Tibial artery (tissue), 4 donors: ENCODE data around the gene SCAMP3.
"Not testable (repeated sequence)": the region's sequence is repeated elsewhere in the genome, so short reads cannot be mapped to it uniquely, and the experiment has no call there.

Source experiments
- DNase-seq, 2 donors: peaks; one replicate each; pipeline ENCODE4 v3.0.0-alpha.2; 2019
- H3K27ac ChIP-seq, 2 donors: fragments of 200-600 bp; sonication (generic) in 1 of 2; 1 replicate in 1 of 2; 2 replicates in 1 of 2; pipeline ENCODE4 v1.5.1; 2018 to 2019; ENCODE audit warnings: mild to moderate bottlenecking in 1 of 2
- H3K27me3 ChIP-seq, 2 donors: fragments of 200-600 bp; sonication (generic) in 1 of 2; one replicate each; pipeline versions ENCODE4 v1.5.1 to v1.6.0; 2016 to 2019
- H3K36me3 ChIP-seq, 3 donors: fragments of 200-600 bp; sonication (generic) in 2 of 3; one replicate each; pipeline ENCODE4 v1.5.1; 2016 to 2019; ENCODE audit warnings: mild to moderate bottlenecking in 2 of 3
- H3K4me1 ChIP-seq, 4 donors: fragments of 200-600 bp; sonication (generic) in 2 of 4; 1 replicate in 3 of 4; 2 replicates in 1 of 4; pipeline ENCODE4 v1.5.1; 2016 to 2019
- H3K4me3 ChIP-seq, 2 donors: fragments of 200-600 bp; sonication (generic) in 1 of 2; 1 replicate in 1 of 2; 2 replicates in 1 of 2; pipeline ENCODE4 v1.5.1; 2018 to 2019; ENCODE audit warnings: mild to moderate bottlenecking in 2 of 2
- H3K9me3 ChIP-seq, 3 donors: fragments of 200-600 bp; sonication (generic) in 1 of 3; one replicate each; pipeline ENCODE4 v1.5.1; 2016 to 2019
- intact Hi-C: fragments of 100-400 bp; cut with DNase I; formaldehyde crosslinking; loops from one replicate; pipeline ENCODE4 v1.15.0; 2023; ENCODE audit warnings: low total_unique reads
- TF ChIP-seq, protein P1 (sequence below), 2 experiments: fragments of 200-600 bp in 1 of 2; fragments of 450-650 bp in 1 of 2; IDR thresholded peaks; one replicate each; pipeline ENCODE4 v1.5.1; 2017 to 2019; ENCODE audit warnings: antibody characterized with exemption in 2 of 2, mild to moderate bottlenecking in 1 of 2, moderate library complexity in 1 of 2

Gene SCAMP3

DNA sequence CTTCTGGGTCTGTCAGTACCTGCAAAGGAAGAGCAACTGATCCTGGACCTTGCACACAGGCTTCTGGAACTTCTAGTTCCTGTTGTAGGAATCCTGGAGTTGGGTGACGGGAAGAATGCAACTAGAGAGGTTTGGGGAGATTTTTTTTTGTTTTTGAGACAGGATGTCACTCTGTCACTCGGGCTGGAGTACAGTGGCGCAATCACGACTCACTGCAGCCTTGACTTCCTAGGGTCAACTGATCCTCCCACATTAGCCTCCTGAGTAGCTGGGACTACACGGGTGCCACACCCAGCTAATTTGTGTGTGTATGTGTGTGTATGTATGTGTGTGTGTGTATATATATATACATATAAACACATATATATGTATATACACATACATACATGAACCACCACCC, 25.7 kb downstream of the SCAMP3 start:
- no peak for DNase-seq
- Histone ChIP-seq H3K36me3 (peaks cover 17 to 32% (median 28%) of the 10 kb centered on the region in 3 donors), H3K27me3 (no peaks in the 10 kb centered on the region), H3K27ac (no peak overlapping the region), H3K4me3 (no peak overlapping the region), H3K4me1 (peaks cover 0 to 31% (median 20%) of the 10 kb centered on the region in 4 donors), H3K9me3 (no peaks in the 10 kb centered on the region)
- intact Hi-C loops, result no loop called here
- TF ChIP-seq, protein P1, sequence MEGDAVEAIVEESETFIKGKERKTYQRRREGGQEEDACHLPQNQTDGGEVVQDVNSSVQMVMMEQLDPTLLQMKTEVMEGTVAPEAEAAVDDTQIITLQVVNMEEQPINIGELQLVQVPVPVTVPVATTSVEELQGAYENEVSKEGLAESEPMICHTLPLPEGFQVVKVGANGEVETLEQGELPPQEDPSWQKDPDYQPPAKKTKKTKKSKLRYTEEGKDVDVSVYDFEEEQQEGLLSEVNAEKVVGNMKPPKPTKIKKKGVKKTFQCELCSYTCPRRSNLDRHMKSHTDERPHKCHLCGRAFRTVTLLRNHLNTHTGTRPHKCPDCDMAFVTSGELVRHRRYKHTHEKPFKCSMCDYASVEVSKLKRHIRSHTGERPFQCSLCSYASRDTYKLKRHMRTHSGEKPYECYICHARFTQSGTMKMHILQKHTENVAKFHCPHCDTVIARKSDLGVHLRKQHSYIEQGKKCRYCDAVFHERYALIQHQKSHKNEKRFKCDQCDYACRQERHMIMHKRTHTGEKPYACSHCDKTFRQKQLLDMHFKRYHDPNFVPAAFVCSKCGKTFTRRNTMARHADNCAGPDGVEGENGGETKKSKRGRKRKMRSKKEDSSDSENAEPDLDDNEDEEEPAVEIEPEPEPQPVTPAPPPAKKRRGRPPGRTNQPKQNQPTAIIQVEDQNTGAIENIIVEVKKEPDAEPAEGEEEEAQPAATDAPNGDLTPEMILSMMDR (IDR thresholded peaks at IDR 0.05), result no peak

DNA sequence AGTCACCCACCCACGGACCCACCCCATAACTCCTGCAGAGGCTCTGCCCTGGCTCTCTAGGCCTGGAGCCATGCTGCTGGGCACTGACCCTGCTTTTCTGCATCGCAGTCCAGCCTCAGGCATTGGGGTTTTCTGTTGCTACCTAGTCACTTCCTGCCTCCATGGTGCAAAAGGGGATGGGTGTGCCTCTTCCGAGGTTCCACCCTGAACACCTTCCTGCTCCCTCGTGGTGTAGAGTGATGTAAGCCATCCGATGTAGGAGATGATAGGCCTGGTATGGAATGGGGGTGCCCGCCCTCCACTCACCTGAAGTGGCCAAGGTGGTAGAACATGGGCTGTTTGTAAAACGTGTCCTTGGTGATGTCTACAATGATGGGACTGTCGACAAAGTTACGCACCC, 26.8 kb downstream of the SCAMP3 start:
- H3K27ac ChIP-seq, H3K9me3 ChIP-seq, intact Hi-C loops, H3K27me3 ChIP-seq, H3K4me3 ChIP-seq, DNase-seq: not testable (repeated sequence)
- H3K36me3 ChIP-seq, result peaks cover 17 to 32% (median 28%) of the 10 kb centered on the region in 3 donors
- H3K4me1 ChIP-seq, result peaks cover 0 to 29% (median 17%) of the 10 kb centered on the region in 4 donors

DNA sequence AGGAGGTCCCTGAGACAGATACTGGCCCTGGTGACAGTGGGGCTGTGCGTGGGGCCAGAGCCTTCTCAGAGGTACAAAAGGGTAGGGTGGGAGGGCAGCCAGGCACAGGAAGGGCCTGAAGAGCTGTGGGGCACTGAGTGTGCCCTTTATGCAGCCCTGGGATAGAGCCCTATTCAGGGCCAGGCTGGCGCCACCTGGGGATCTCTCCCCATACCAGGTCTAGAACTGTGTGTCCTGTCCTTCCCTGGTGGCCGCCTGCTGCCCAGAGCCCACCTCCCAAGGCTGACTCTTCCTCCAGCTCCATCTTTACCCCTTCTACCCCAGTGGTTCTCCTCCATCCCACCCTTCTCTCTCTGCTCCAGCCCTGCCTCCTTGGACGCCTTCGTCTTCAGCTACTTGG, 28.7 kb downstream of the SCAMP3 start:
- H3K27ac ChIP-seq, H3K27me3 ChIP-seq, intact Hi-C loops, DNase-seq, H3K9me3 ChIP-seq, H3K4me3 ChIP-seq: not testable (repeated sequence)
- H3K36me3 ChIP-seq, result peaks cover 17 to 32% (median 23%) of the 10 kb centered on the region in 3 donors
- peaks cover 0 to 19% (median 13%) of the 10 kb centered on the region in 4 donors for H3K4me1 ChIP-seq

DNA sequence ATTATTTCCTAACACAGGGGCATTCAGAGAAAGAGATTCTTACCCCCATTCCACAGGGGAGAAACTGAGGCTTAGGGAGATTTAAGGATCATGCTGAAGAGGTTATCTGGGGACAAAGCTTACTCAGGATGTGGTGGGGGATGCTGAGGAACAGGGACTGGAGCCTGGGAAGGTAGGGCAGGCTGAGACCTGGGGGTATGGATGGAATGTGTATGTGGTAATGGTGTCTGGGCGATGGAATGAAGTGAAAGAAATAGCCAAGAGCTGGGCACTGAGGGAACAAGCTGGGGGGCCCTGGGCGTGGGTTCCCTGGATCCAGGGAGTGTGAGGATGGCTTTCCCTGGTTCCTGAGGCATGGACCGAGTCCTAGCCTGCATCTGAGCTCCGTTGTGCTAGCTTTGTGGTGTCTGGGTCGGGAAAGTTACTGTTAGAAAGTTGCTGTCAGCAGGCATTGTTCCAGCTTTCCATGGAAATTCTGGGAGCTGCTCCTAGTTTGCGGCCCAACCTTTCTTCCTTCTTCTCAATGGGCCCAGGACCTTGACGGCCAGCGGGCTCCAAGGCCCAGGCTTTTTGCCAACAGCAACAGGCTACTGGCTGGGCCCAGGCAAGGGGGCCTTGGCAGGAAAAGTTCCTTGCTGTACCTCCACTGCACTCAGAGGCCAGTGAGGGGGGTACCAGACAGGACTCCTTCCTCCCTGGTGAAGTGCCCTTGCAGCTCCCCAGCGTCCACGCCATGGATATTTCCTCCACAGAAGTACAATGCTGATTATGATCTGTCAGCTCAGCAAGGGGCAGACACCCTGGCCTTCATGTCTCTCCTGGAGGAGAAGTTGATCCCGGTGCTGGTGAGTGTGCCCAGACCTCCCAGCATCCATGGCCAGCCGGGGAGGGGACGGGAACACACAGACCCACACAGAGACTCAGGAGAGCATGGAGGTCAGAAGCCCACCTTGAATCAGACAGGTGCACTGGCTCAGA, 29.9 kb downstream of the SCAMP3 start:
- peak in 1 of 2 donors; percentile 80 for DNase-seq
- intact Hi-C loops, H3K27me3 ChIP-seq, H3K4me3 ChIP-seq, H3K9me3 ChIP-seq: not testable (repeated sequence)
- H3K27ac ChIP-seq, result peak overlapping the region; percentile 62 to 75
- H3K4me1 ChIP-seq, result peaks cover 0 to 26% (median 20%) of the 10 kb centered on the region in 4 donors
- H3K36me3 ChIP-seq, result peaks cover 10 to 23% (median 15%) of the 10 kb centered on the region in 3 donors

DNA sequence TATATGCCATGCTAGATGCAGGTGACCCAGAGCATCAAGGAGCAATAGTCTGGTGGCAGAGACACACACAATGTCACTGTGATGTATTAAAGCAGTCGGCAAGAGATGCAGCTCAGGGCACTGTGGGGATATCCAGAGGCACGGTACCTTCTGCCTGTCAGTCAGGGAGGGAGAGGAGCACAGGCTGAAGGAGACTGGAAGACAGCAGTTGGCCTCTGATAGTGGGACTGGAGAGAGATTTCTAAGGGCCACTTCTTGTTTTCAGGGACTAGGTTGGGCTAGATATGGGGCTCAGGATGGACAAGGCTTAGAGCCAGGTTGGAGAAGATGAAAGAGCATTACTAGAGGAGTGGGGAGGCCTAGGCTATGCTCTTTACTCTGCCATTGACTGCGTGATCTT, 30.9 kb downstream of the SCAMP3 start:
- H3K4me3 ChIP-seq, DNase-seq, H3K9me3 ChIP-seq, H3K27me3 ChIP-seq, intact Hi-C loops: not testable (repeated sequence)
- Histone ChIP-seq H3K27ac (peak overlapping the region in 1 of 2 donors; percentile 75), H3K4me1 (peaks cover 0 to 33% (median 23%) of the 10 kb centered on the region in 4 donors), H3K36me3 (peaks cover 3 to 13% (median 5%) of the 10 kb centered on the region in 3 donors)

DNA sequence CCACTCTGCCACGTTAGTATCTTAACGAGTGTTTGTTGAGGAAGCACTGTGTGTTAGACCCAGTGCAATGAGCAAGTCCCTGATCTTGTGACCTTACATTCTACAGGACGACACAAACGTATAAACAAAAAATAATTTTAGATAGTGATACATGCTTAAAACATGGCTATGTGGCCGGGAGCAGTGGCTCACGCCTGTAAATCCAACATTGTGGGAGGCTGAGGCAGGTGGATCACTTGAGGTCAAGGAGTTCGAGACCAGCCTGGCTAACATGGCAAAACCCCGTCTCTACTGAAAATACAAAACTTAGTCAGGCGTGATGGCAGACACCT, 34.1 kb downstream of the SCAMP3 start:
- Histone ChIP-seq H3K9me3 (no peaks in the 10 kb centered on the region), H3K4me1 (peaks cover 0 to 53% (median 31%) of the 10 kb centered on the region in 4 donors), H3K36me3 (no peaks in the 10 kb centered on the region), H3K4me3 (peak overlapping the region; percentile 53 to 66), H3K27ac (peak overlapping the region; percentile 80 to 84), H3K27me3 (no peaks in the 10 kb centered on the region)
- DNase-seq, result peak in 1 of 2 donors; percentile 52
- TF ChIP-seq, protein P1 (IDR thresholded peaks at IDR 0.05), result no peak
- intact Hi-C loops, result no loop called here

DNA sequence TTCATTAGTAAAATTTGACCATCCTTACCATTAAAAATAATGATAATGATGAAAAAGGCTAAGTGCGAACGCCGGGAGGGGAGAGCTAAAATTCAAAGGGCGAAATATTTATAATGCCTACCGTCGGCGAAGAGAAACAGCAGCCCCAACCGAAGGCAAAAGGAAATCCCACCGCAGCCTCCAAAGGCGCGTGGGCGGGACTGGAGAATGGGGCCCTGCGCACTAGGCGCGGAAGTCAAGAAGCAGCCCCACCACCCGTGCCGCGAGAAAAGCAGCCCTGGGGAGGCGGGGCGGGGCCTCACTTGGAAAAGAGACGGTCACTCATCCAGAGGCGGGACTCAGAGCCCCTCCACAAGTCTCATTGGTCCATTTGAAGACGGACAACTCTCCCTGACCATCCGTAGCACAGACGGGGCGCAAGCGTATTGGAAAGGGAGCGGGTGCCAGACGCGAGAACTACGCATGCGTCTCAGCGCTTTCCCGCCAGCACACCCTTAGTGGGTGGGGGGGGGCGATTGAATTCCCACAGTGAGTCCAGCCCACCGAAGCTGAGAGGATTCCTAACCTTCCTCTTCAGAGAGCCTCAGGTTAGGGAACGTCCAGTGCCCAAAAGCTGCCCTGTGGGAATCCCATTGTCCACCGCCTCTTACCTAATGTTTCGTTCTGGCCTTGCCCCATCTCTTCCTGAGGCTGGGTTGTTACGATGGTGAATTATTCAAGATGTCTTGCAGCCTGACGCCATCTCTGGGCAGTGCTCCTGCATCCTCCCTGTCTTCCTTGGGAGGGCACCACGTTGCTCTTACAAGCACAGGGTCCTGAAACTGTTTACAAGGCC, 34.7 kb downstream of the SCAMP3 start:
- intact Hi-C loops, result no loop called here
- peak overlapping the region; percentile 80 to 84 for H3K27ac ChIP-seq
- peak overlapping the region; percentile 53 to 66 for H3K4me3 ChIP-seq
- H3K9me3 ChIP-seq, result no peaks in the 10 kb centered on the region
- peak; percentile 98 to 100 for DNase-seq
- peaks cover 0 to 49% (median 28%) of the 10 kb centered on the region in 4 donors for H3K4me1 ChIP-seq
- TF ChIP-seq, protein P1 (IDR thresholded peaks at IDR 0.05), result peak in 1 of 2 experiments; percentile 5
- H3K36me3 ChIP-seq, result no peaks in the 10 kb centered on the region
- no peaks in the 10 kb centered on the region for H3K27me3 ChIP-seq
